Lower leg skin (tissue), 3 donors: Measurements from ENCODE around the gene RASA2.

Experiments used
- POLR2A ChIP-seq, 2 donors: fragments of 450-650 bp; IDR thresholded peaks; one replicate each; pipeline ENCODE4 v1.6.1; 2016 to 2017; ENCODE audit warnings: antibody characterized with exemption in 2 of 2, mild to moderate bottlenecking in 1 of 2, moderate library complexity in 1 of 2
- TF ChIP-seq, protein P1 (sequence below), 3 donors: fragments of 450-650 bp; IDR thresholded peaks; one replicate each; pipeline ENCODE4 v1.5.1; 2016; ENCODE audit warnings: antibody characterized with exemption in 3 of 3, mild to moderate bottlenecking in 3 of 3, moderate library complexity in 2 of 3

DNA sequence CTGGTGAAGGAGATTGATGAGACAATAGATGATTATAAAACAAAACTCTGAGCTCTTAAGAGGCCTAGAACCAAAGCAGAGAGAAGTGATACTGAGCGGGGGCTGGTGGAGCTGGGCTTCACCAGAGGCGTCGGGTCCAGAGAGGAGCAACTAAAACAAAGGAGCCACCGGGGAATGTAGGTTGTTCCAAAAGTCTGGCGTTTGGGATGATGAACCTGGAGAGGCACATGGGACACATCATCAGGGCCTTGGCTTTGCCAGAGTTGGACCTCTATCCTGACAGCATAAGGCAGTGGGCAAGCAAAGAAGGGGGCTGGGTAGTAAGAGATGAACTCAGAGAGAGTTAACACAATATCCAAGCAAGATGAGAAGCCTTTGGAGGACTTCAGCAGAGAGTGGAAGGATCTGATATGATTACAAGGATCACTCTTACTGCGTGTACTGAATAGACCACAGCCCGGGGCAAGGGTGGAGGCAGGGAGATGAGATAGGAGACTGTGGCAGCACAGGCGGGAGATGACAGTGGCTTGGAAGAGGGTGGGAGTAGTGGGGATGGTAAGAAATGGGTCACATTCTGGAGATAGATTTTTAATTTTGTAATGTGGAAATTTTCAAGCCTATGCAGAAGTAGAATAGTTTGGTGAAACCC is 36.0 kb upstream of the RASA2 start:
- TF ChIP-seq, protein P1, sequence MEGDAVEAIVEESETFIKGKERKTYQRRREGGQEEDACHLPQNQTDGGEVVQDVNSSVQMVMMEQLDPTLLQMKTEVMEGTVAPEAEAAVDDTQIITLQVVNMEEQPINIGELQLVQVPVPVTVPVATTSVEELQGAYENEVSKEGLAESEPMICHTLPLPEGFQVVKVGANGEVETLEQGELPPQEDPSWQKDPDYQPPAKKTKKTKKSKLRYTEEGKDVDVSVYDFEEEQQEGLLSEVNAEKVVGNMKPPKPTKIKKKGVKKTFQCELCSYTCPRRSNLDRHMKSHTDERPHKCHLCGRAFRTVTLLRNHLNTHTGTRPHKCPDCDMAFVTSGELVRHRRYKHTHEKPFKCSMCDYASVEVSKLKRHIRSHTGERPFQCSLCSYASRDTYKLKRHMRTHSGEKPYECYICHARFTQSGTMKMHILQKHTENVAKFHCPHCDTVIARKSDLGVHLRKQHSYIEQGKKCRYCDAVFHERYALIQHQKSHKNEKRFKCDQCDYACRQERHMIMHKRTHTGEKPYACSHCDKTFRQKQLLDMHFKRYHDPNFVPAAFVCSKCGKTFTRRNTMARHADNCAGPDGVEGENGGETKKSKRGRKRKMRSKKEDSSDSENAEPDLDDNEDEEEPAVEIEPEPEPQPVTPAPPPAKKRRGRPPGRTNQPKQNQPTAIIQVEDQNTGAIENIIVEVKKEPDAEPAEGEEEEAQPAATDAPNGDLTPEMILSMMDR (IDR thresholded peaks at IDR 0.05): no peak
- no peak for TF ChIP-seq POLR2A (IDR thresholded peaks at IDR 0.05)
